HEK293 (cell line): ENCODE data around the gene C1orf198.

Experiments
- CTCF ChIA-PET: fragments of 350-600 bp; formaldehyde crosslinking; extraction: SDS; loops from one replicate; lab custom pipeline; 2021; ENCODE audit warnings: antibody characterized with exemption; lab: Yijun Ruan, JAX
- POLR2A ChIA-PET: fragments of 300-600 bp; formaldehyde crosslinking; extraction: SDS; loops from one replicate; lab custom pipeline; 2020; ENCODE audit warnings: antibody characterized with exemption, inconsistent platforms; lab: Yijun Ruan, JAX
- H3K27ac ChIP-seq: fragments of 200-500 bp; sonication (Bioruptor generic); 2 replicates; pipeline ENCODE4 v1.5.1; 2014; ENCODE audit warnings: low read depth, low read length, control low read depth, inconsistent platforms; ENCODE audit errors: extremely low read depth
- H3K36me3 ChIP-seq, 2 experiments: fragments of 200-500 bp in 1 of 2; sonication (Bioruptor generic) in 1 of 2; 1 replicate in 1 of 2; 2 replicates in 1 of 2; pipeline ENCODE4 v1.5.1; 2014 to 2017; ENCODE audit warnings: inconsistent platforms in 2 of 2, low read length in 2 of 2; ENCODE audit not compliant: control insufficient read depth in 2 of 2, insufficient read depth in 1 of 2
- H3K4me1 ChIP-seq: fragments of 200-500 bp; sonication (Bioruptor generic); 2 replicates; pipeline ENCODE4 v1.5.1; 2014; ENCODE audit warnings: mild to moderate bottlenecking, low read length, inconsistent platforms; ENCODE audit not compliant: control insufficient read depth, insufficient read depth
- H3K4me3 ChIP-seq: 2 replicates; pipeline ENCODE4 v1.5.1; 2011; ENCODE audit warnings: low read depth, mild to moderate bottlenecking, control low read depth, low read length, moderate library complexity
- H3K9me3 ChIP-seq: fragments of 200-500 bp; sonication (Bioruptor generic); 2 replicates; pipeline ENCODE4 v1.5.1; 2014; ENCODE audit warnings: low read depth, low read length, inconsistent platforms; ENCODE audit not compliant: control insufficient read depth, insufficient read depth
- IKZF3 ChIP-seq: fragments of 450-650 bp; IDR thresholded peaks from 2 replicates; pipeline ENCODE4 v1.5.0; 2018; ENCODE audit warnings: missing biosample characterization, mild to moderate bottlenecking, missing genetic modification characterization, moderate library complexity
- KLF16 ChIP-seq: fragments of 450-650 bp; formaldehyde crosslinking; IDR thresholded peaks from 2 replicates; pipeline ENCODE4 v1.5.1; 2017; ENCODE audit warnings: missing biosample characterization, missing genetic modification characterization
- PRDM4 ChIP-seq: fragments of 450-650 bp; formaldehyde crosslinking; IDR thresholded peaks from 2 replicates; pipeline ENCODE4 v1.5.1; 2017; ENCODE audit warnings: missing biosample characterization, missing genetic modification characterization
- SALL2 ChIP-seq: fragments of 450-650 bp; formaldehyde crosslinking; IDR thresholded peaks from 2 replicates; pipeline ENCODE4 v1.5.0; 2017; ENCODE audit warnings: missing biosample characterization, mild to moderate bottlenecking, missing genetic modification characterization, borderline replicate concordance
- SCRT2 ChIP-seq: fragments of 450-650 bp; formaldehyde crosslinking; IDR thresholded peaks from 2 replicates; pipeline ENCODE4 v1.5.1; 2016; ENCODE audit warnings: missing biosample characterization, missing genetic modification characterization
- SETDB1 ChIP-seq: IDR thresholded peaks from one replicate; pipeline ENCODE4 v1.6.1; 2017; ENCODE audit warnings: mild to moderate bottlenecking, low read length, moderate library complexity, mixed read lengths; ENCODE audit not compliant: insufficient read length
- ZBTB44 ChIP-seq: fragments of 450-650 bp; IDR thresholded peaks from 2 replicates; pipeline ENCODE4 v1.5.1; 2018; ENCODE audit warnings: missing biosample characterization, mild to moderate bottlenecking, missing genetic modification characterization
- ZFP37 ChIP-seq: fragments of 450-650 bp; formaldehyde crosslinking; IDR thresholded peaks from 2 replicates; pipeline ENCODE4 v1.5.1; 2016; ENCODE audit warnings: missing biosample characterization, missing genetic modification characterization
- ZNF132 ChIP-seq: fragments of 450-650 bp; formaldehyde crosslinking; IDR thresholded peaks from 2 replicates; pipeline ENCODE4 v1.5.1; 2017; ENCODE audit warnings: missing biosample characterization, missing genetic modification characterization, borderline replicate concordance
- ZNF184 ChIP-seq: fragments of 450-650 bp; IDR thresholded peaks from 2 replicates; pipeline ENCODE4 v1.5.1; 2018; ENCODE audit warnings: missing biosample characterization, mild to moderate bottlenecking, missing genetic modification characterization
- ZNF2 ChIP-seq: fragments of 450-650 bp; formaldehyde crosslinking; IDR thresholded peaks from 2 replicates; pipeline ENCODE4 v1.5.1; 2016; ENCODE audit warnings: missing biosample characterization, missing genetic modification characterization
- ZNF23 ChIP-seq: fragments of 450-650 bp; formaldehyde crosslinking; IDR thresholded peaks from 2 replicates; pipeline ENCODE4 v1.5.1; 2016; ENCODE audit warnings: missing biosample characterization, missing genetic modification characterization, borderline replicate concordance
- ZNF266 ChIP-seq: fragments of 450-650 bp; formaldehyde crosslinking; IDR thresholded peaks from 2 replicates; pipeline ENCODE4 v1.5.1; 2016; ENCODE audit warnings: missing biosample characterization, missing genetic modification characterization, low read depth
- ZNF292 ChIP-seq: fragments of 450-650 bp; formaldehyde crosslinking; IDR thresholded peaks from 2 replicates; pipeline ENCODE4 v1.5.1; 2016; ENCODE audit warnings: low read depth, missing biosample characterization, missing genetic modification characterization, borderline replicate concordance
- ZNF521 ChIP-seq: fragments of 450-650 bp; formaldehyde crosslinking; IDR thresholded peaks from 2 replicates; pipeline ENCODE4 v1.5.1; 2017; ENCODE audit warnings: missing biosample characterization, mild to moderate bottlenecking, missing genetic modification characterization
- ZNF558 ChIP-seq: fragments of 450-650 bp; formaldehyde crosslinking; IDR thresholded peaks from 2 replicates; pipeline ENCODE4 v1.5.1; 2016; ENCODE audit warnings: missing biosample characterization, missing genetic modification characterization
- ZNF664 ChIP-seq: fragments of 450-650 bp; formaldehyde crosslinking; IDR thresholded peaks from 2 replicates; pipeline ENCODE4 v1.5.1; 2016; ENCODE audit warnings: missing biosample characterization, missing genetic modification characterization
- ZSCAN18 ChIP-seq: fragments of 450-650 bp; formaldehyde crosslinking; IDR thresholded peaks from 2 replicates; pipeline ENCODE4 v1.5.1; 2016; ENCODE audit warnings: missing biosample characterization, missing genetic modification characterization

Gene C1orf198

GRCh38 chr1:230913496-230913895, 45.2 kb upstream of the C1orf198 start:
- Histone ChIP-seq H3K36me3 (peaks cover 38 to 54% of the 10 kb centered on the region in 2 experiments), H3K4me1 (no peaks in the 10 kb centered on the region), H3K9me3 (no peaks in the 10 kb centered on the region), H3K4me3 (no peak overlapping the region), H3K27ac (no peak overlapping the region)
- ChIA-PET CTCF (interaction anchor here (0.7 to 1.5 kb wide), 2 partner anchors 9 to 115 kb away, joined by 3 read pairs; no protein-coding TSS in a partner anchor), POLR2A (no interaction called here)
- TF ChIP-seq ZNF521 (tag by site-specific recombination) (no peak), ZFP37 (no peak), ZNF266 (tag by site-specific recombination) (no peak), ZNF23 (tag by site-specific recombination) (no peak), ZNF558 (no peak), PRDM4 (tag by site-specific recombination) (no peak), SALL2 (no peak), KLF16 (tag by site-specific recombination) (no peak), SETDB1 (no peak), ZSCAN18 (no peak), ZNF184 (tag by site-specific recombination) (no peak), ZNF664 (tag by site-specific recombination) (no peak), ZBTB44 (tag by site-specific recombination) (no peak), ZNF292 (tag by site-specific recombination) (no peak), IKZF3 (tag by site-specific recombination) (no peak), ZNF2 (tag by site-specific recombination) (no peak)

- Histone ChIP-seq H3K36me3 (peaks cover 59 to 60% of the 10 kb centered on the region in 2 experiments), H3K9me3 (no peaks in the 10 kb centered on the region), H3K4me3 (no peak overlapping the region), H3K27ac (no peak overlapping the region), H3K4me1 (no peaks in the 10 kb centered on the region)
- TF ChIP-seq ZNF132 (tag by site-specific recombination) (no peak), SCRT2 (tag by site-specific recombination) (no peak)
- POLR2A ChIA-PET = no interaction called here
- CTCF ChIA-PET = interaction anchor here (2.1 kb wide), 1 partner anchor 9 kb away, joined by 10 read pairs; no protein-coding TSS in a partner anchor
Measured at GRCh38 chr1:230910755-230911117, 42.4 kb upstream of the C1orf198 start.
